ENCODE results near the gene IMPG2.

- TF ChIP-seq CTCF (conservative IDR thresholded peaks at IDR 0.05; ENCODE audit: low read depth, low read length): no peak
- TF ChIP-seq EZH2phosphoT487 (IDR thresholded peaks at IDR 0.05; ENCODE audit: borderline replicate concordance, low read length): no peak
Observed at GRCh38 chr3:101252307-101252706, 68.1 kb downstream of the IMPG2 start.
